ENCODE results near the gene FGD2.

- TF ChIP-seq POLR2A (IDR thresholded peaks at IDR 0.05; ENCODE audit: low read depth, low read length) (no peak), TAF1 (IDR thresholded peaks at IDR 0.05; ENCODE audit: borderline replicate concordance, low read depth, low read length) (no peak), CHD4 (IDR thresholded peaks at IDR 0.05) (no peak), NFIC (IDR thresholded peaks at IDR 0.05; ENCODE audit: low read depth, low read length) (no peak), EZH2 (IDR thresholded peaks at IDR 0.05; ENCODE audit: borderline replicate concordance, control insufficient read depth, low read depth, low read length) (no peak)
Observed at GRCh38 chr6:37041521-37041920, 36.1 kb downstream of the FGD2 start.
